ENCODE results near the gene BAHD1. TPM values are rescaled to one million over a fixed set of nuclear protein-coding genes. Genes with fewer than 3 reads are reported as not detected.

Gene BAHD1
- total RNA-seq, 1 experiment from 2014 or later: 40.6 TPM

- peak overlapping the region; percentile 71 for H3K27ac ChIP-seq (ENCODE audit: low read length)
- TF ChIP-seq CTCF (IDR thresholded peaks at IDR 0.05) (peak; percentile 93), POLR2AphosphoS5 (IDR thresholded peaks at IDR 0.05; ENCODE audit: low read depth, low read length) (no peak)
- no TSS peak for BruUV-seq (replicated peaks)
- CTCF ChIA-PET: interaction anchor here (0.7 kb wide), 1 partner anchor 401 kb away, joined by 3 read pairs; no protein-coding TSS in a partner anchor
- no peaks in the 10 kb centered on the region for H3K9me3 ChIP-seq (ENCODE audit: control insufficient read depth, insufficient read depth, low read depth, low read length)
- no peaks in the 10 kb centered on the region for H3K27me3 ChIP-seq (ENCODE audit: control insufficient read depth, insufficient read depth, low read length)
- DNase-seq (ENCODE audit: low read depth, low spot score) (no peak), ATAC-seq (peak; percentile 97)
- peaks cover 19% of the 10 kb centered on the region for H3K4me1 ChIP-seq (ENCODE audit: control insufficient read depth, insufficient read depth, low read length)
- peak overlapping the region; percentile 7 to 22 for H3K4me3 ChIP-seq (ENCODE audit: low read depth in 2 of 2, low read length in 2 of 2)
- POLR2A ChIA-PET: no interaction called here
- H3K36me3 ChIP-seq (ENCODE audit: control insufficient read depth, insufficient read depth, low read length): no peaks in the 10 kb centered on the region
- in situ Hi-C loops (cut with HindIII; ENCODE audit: low pct_unique_long_range_greater_than_20kb, low sequenced_read_pairs): no loop called here
- intact Hi-C loops (cut with micrococcal nuclease; ENCODE audit: unreplicated experiment): loop anchor here (5.0 kb wide), 1 partner anchor 65 kb away; the partner anchor contains the start of gene BAHD1
Observed at GRCh38 chr15:40506964-40507571, 66.3 kb downstream of the BAHD1 start.

- POLR2A ChIA-PET: no interaction called here
- in situ Hi-C loops (cut with HindIII; ENCODE audit: low pct_unique_long_range_greater_than_20kb, low sequenced_read_pairs) (no loop called here), intact Hi-C loops (cut with micrococcal nuclease; ENCODE audit: unreplicated experiment) (loop anchor here (5.0 kb wide), 1 partner anchor 66 kb away; the partner anchor contains the start of gene BAHD1)
- H3K4me1 ChIP-seq (ENCODE audit: control insufficient read depth, insufficient read depth, low read length): peaks cover 19% of the 10 kb centered on the region
- no TSS peak for BruUV-seq (replicated peaks)
- CTCF ChIA-PET: no interaction called here
- TF ChIP-seq POLR2AphosphoS5 (IDR thresholded peaks at IDR 0.05; ENCODE audit: low read depth, low read length) (no peak), REST (IDR thresholded peaks at IDR 0.05; ENCODE audit: insufficient read depth in 1 of 2, low read depth in 2 of 2, low read length in 1 of 2) (no peak), TCF7L2 (IDR thresholded peaks at IDR 0.05; ENCODE audit: low read depth, low read length) (no peak), CTCF (IDR thresholded peaks at IDR 0.05) (no peak), SIN3A (IDR thresholded peaks at IDR 0.05; ENCODE audit: borderline replicate concordance, insufficient read depth, low read depth, low read length) (no peak)
- no peak for ATAC-seq
- no peaks in the 10 kb centered on the region for H3K36me3 ChIP-seq (ENCODE audit: control insufficient read depth, insufficient read depth, low read length)
- no peak for DNase-seq (ENCODE audit: low read depth, low spot score)
- no peak overlapping the region for H3K4me3 ChIP-seq (ENCODE audit: low read depth in 2 of 2, low read length in 2 of 2)
- H3K27ac ChIP-seq (ENCODE audit: low read length): no peak overlapping the region
- no peaks in the 10 kb centered on the region for H3K27me3 ChIP-seq (ENCODE audit: control insufficient read depth, insufficient read depth, low read length)
- no peaks in the 10 kb centered on the region for H3K9me3 ChIP-seq (ENCODE audit: control insufficient read depth, insufficient read depth, low read depth, low read length)
Observed at GRCh38 chr15:40508216-40508615, 67.5 kb downstream of the BAHD1 start.

All from Panc1 (cell line).